Measurements from ENCODE around the gene TUT4. TPM values are rescaled to one million over a fixed set of nuclear protein-coding genes. Genes with fewer than 3 reads are reported as not detected.

Gene TUT4
- total RNA-seq, 2 experiments from 2014 or later = 70.8 to 72.4 TPM

DNA sequence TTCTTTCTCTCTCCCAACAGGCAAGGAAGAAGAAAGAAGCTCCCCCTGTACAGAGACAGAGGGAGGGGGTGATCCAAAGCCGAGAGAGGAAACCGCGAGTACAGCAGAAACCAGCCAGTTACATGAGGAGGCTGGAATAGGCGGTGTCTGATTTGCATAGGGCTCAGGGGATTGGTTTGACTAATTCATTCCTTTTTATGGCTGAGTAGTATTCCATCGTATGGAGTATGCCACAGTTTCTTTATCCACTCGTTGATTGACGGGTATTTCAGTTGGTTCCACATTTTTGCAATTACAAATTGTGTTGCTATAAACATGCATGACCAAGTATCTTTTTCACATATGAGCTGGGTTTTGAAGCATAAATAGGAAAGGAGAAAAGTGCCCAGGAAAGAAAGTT, 45.8 kb upstream of the TUT4 start:
- no peak overlapping the region for H3K4me2 ChIP-seq (ENCODE audit: low read length)
- H3K79me2 ChIP-seq (ENCODE audit: insufficient read depth, low read depth, low read length) = no peaks in the 10 kb centered on the region
- ChIA-PET POLR2A (interaction anchor here (0.7 kb wide), 1 partner anchor 294 kb away, joined by 5 read pairs; no protein-coding TSS in a partner anchor), CTCF (ENCODE audit: unreplicated experiment) (no interaction called here)
- H3K9me2 ChIP-seq (ENCODE audit: insufficient read depth, low read length) = no peaks in the 10 kb centered on the region
- no peak for DNase-seq (ENCODE audit: low spot score)
- no TSS peak for BruUV-seq (replicated peaks)
- no peak overlapping the region for H3K27ac ChIP-seq (ENCODE audit: low read depth, low read length, poor library complexity, severe bottlenecking)
- H3K4me3 ChIP-seq (ENCODE audit: low read depth, low read length, poor library complexity, severe bottlenecking) = no peak overlapping the region
- no peak overlapping the region for H2AFZ ChIP-seq (ENCODE audit: low read length)
- TF ChIP-seq, protein P1, sequence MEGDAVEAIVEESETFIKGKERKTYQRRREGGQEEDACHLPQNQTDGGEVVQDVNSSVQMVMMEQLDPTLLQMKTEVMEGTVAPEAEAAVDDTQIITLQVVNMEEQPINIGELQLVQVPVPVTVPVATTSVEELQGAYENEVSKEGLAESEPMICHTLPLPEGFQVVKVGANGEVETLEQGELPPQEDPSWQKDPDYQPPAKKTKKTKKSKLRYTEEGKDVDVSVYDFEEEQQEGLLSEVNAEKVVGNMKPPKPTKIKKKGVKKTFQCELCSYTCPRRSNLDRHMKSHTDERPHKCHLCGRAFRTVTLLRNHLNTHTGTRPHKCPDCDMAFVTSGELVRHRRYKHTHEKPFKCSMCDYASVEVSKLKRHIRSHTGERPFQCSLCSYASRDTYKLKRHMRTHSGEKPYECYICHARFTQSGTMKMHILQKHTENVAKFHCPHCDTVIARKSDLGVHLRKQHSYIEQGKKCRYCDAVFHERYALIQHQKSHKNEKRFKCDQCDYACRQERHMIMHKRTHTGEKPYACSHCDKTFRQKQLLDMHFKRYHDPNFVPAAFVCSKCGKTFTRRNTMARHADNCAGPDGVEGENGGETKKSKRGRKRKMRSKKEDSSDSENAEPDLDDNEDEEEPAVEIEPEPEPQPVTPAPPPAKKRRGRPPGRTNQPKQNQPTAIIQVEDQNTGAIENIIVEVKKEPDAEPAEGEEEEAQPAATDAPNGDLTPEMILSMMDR (conservative IDR thresholded peaks at IDR 0.05; ENCODE audit: low read length) = no peak
- no peak for TF ChIP-seq EZH2phosphoT487 (IDR thresholded peaks at IDR 0.05; ENCODE audit: borderline replicate concordance, low read depth, low read length)
- H3K9me3 ChIP-seq (ENCODE audit: low read length) = no peaks in the 10 kb centered on the region
- no peaks in the 10 kb centered on the region for H3K36me3 ChIP-seq (ENCODE audit: insufficient read depth, low read length)
- peaks cover 22% of the 10 kb centered on the region for H3K4me1 ChIP-seq (ENCODE audit: insufficient read depth, low read length, poor library complexity, severe bottlenecking)
- no peaks in the 10 kb centered on the region for H4K20me1 ChIP-seq (ENCODE audit: insufficient read depth, low read length)
- intact Hi-C loops (cut with micrococcal nuclease; ENCODE audit: unreplicated experiment) = no loop called here

DNA sequence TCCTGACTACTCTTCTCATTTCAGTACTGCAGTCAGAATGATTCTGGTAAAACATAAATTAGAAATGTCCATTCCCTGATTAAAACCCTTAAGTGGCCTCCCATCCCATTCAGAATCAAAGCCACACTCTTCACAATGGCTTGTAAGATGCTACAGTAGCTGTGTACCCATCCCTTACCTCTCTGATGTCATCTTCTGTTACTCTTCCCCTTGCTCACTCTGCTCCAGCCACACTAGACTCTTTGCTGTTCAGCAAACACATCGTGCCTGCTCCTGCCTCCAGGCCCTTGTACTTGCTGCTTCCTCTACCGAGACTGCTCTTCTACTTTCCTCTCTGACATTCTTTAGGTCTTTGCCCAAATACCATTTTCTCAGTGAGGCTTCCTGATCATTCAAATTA, 45.0 kb upstream of the TUT4 start:
- Histone ChIP-seq H3K79me2 (ENCODE audit: insufficient read depth, low read depth, low read length) (no peaks in the 10 kb centered on the region), H3K27ac (ENCODE audit: low read depth, low read length, poor library complexity, severe bottlenecking) (no peak overlapping the region), H3K9me2 (ENCODE audit: insufficient read depth, low read length) (no peaks in the 10 kb centered on the region), H2AFZ (ENCODE audit: low read length) (no peak overlapping the region), H3K4me3 (ENCODE audit: low read depth, low read length, poor library complexity, severe bottlenecking) (no peak overlapping the region), H3K9me3 (ENCODE audit: low read length) (no peaks in the 10 kb centered on the region), H3K4me2 (ENCODE audit: low read length) (no peak overlapping the region), H3K36me3 (ENCODE audit: insufficient read depth, low read length) (no peaks in the 10 kb centered on the region), H3K4me1 (ENCODE audit: insufficient read depth, low read length, poor library complexity, severe bottlenecking) (peaks cover 22% of the 10 kb centered on the region), H4K20me1 (ENCODE audit: insufficient read depth, low read length) (no peaks in the 10 kb centered on the region)
- TF ChIP-seq, protein P1 (conservative IDR thresholded peaks at IDR 0.05; ENCODE audit: low read length) = no peak
- no peak for TF ChIP-seq EZH2phosphoT487 (IDR thresholded peaks at IDR 0.05; ENCODE audit: borderline replicate concordance, low read depth, low read length)
- DNase-seq (ENCODE audit: low spot score) = no peak
- intact Hi-C loops (cut with micrococcal nuclease; ENCODE audit: unreplicated experiment) = no loop called here
- CTCF ChIA-PET (ENCODE audit: unreplicated experiment) = no interaction called here
- no TSS peak for BruUV-seq (replicated peaks)
- POLR2A ChIA-PET = no interaction called here

DNA sequence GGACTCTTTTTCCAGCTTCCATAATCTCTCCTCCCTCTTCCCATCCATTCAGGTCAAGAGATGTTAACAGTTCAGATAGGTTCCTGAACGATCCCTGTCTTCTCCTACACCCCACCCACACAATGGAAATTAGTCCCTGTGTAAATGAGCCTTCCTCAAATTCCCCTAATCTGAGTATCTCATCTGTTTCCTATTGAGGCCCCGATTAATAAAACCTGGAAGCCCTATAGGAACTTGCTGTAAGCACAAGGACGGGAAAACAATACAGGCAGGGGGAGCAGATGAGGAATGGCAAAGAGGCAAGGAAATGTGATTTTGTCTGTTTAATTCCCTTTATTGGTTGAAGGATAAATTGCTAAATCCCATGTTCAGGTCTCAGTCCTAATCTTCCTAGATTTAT, 42.2 kb upstream of the TUT4 start:
- no peak overlapping the region for H3K27ac ChIP-seq (ENCODE audit: low read depth, low read length, poor library complexity, severe bottlenecking)
- H3K9me2 ChIP-seq (ENCODE audit: insufficient read depth, low read length) = no peaks in the 10 kb centered on the region
- H4K20me1 ChIP-seq (ENCODE audit: insufficient read depth, low read length) = no peaks in the 10 kb centered on the region
- ChIA-PET CTCF (ENCODE audit: unreplicated experiment) (no interaction called here), POLR2A (interaction anchor here (1.1 kb wide), 1 partner anchor 10 kb away, joined by 3 read pairs; no protein-coding TSS in a partner anchor)
- no peaks in the 10 kb centered on the region for H3K9me3 ChIP-seq (ENCODE audit: low read length)
- H3K36me3 ChIP-seq (ENCODE audit: insufficient read depth, low read length) = no peaks in the 10 kb centered on the region
- peaks cover 35% of the 10 kb centered on the region for H3K4me1 ChIP-seq (ENCODE audit: insufficient read depth, low read length, poor library complexity, severe bottlenecking)
- intact Hi-C loops (cut with micrococcal nuclease; ENCODE audit: unreplicated experiment) = no loop called here
- H3K79me2 ChIP-seq (ENCODE audit: insufficient read depth, low read depth, low read length) = no peaks in the 10 kb centered on the region
- no peak overlapping the region for H3K4me2 ChIP-seq (ENCODE audit: low read length)
- H3K4me3 ChIP-seq (ENCODE audit: low read depth, low read length, poor library complexity, severe bottlenecking) = no peak overlapping the region
- no peak for TF ChIP-seq EZH2phosphoT487 (IDR thresholded peaks at IDR 0.05; ENCODE audit: borderline replicate concordance, low read depth, low read length)
- TF ChIP-seq, protein P1 (conservative IDR thresholded peaks at IDR 0.05; ENCODE audit: low read length) = no peak
- no peak overlapping the region for H2AFZ ChIP-seq (ENCODE audit: low read length)
- DNase-seq (ENCODE audit: low spot score) = no peak
- no TSS peak for BruUV-seq (replicated peaks)
